Peyer's patch (tissue), 4 donors: ENCODE measurements around the gene MSN.

Experiments used
- CTCF ChIP-seq, 6 experiments: fragments of 450-650 bp in 4 of 6; fragments of 200-600 bp in 2 of 6; sonication (generic) in 1 of 6; IDR thresholded peaks; one replicate each; pipeline ENCODE4 v1.5.1; 2017 to 2019; ENCODE audit warnings: antibody characterized with exemption in 6 of 6, mild to moderate bottlenecking in 3 of 6, moderate library complexity in 1 of 6
- POLR2A ChIP-seq, 2 donors: fragments of 450-650 bp; IDR thresholded peaks; one replicate each; pipeline ENCODE4 v1.5.1; 2017; ENCODE audit warnings: antibody characterized with exemption in 2 of 2, mild to moderate bottlenecking in 2 of 2, moderate library complexity in 2 of 2

GRCh38 chrX:65635378-65635777 lies 32.1 kb upstream of the MSN start:
- TF ChIP-seq POLR2A (IDR thresholded peaks at IDR 0.05) = no peak
- TF ChIP-seq CTCF (IDR thresholded peaks at IDR 0.05) = no peak
